H1 (cell line): ENCODE measurements around the gene CTDP1. TPM values are rescaled to one million over a fixed set of nuclear protein-coding genes. Genes with fewer than 3 reads are reported as not detected.

ENCODE experiments used
- CTCF ChIA-PET: fragments of 300-600 bp; sonication (Branson Sonifier 250); formaldehyde crosslinking; loops from one replicate; lab custom pipeline; 2021; ENCODE audit not compliant: partially characterized antibody; lab: Charles Lee
- POLR2A ChIA-PET: fragments of 300-600 bp; sonication (Branson Sonifier 250); formaldehyde crosslinking; loops from one replicate; lab custom pipeline; 2021; ENCODE audit warnings: inconsistent platforms; ENCODE audit not compliant: partially characterized antibody; lab: Charles Lee
- DNase-seq, 2 experiments: peaks; one replicate each; pipeline versions ENCODE4 v3.0.0 to v3.0.0-alpha.2; 2010 to 2022; ENCODE audit warnings: low spot score in 2 of 2, low read depth in 1 of 2, mixed read lengths in 1 of 2
- FAIRE-seq: peaks from 2 replicates; lab custom pipeline; 2011; peaks lifted over from hg19 to GRCh38; lab: Jason Lieb, UNC
- H2AFZ ChIP-seq: 2 replicates; pipeline ENCODE4 v1.8.1; 2012; ENCODE audit warnings: low read length, inconsistent platforms
- H2AK5ac ChIP-seq: 2 replicates; pipeline ENCODE4 v1.6.1; 2013; ENCODE audit warnings: low read depth, low read length
- H2BK120ac ChIP-seq: replicated peaks from 2 replicates; pipeline ENCODE3; 2013; ENCODE audit warnings: low read depth, low read length, inconsistent platforms
- H2BK12ac ChIP-seq: 2 replicates; pipeline ENCODE4 v1.6.1; 2013; ENCODE audit warnings: low read depth, low read length
- H2BK15ac ChIP-seq: 2 replicates; pipeline ENCODE4 v1.6.1; 2013; ENCODE audit warnings: low read length
- H2BK20ac ChIP-seq: 2 replicates; pipeline ENCODE4 v1.6.1; 2013; ENCODE audit warnings: low read length
- H2BK5ac ChIP-seq: 2 replicates; pipeline ENCODE4 v1.6.1; 2013; ENCODE audit warnings: low read depth, low read length
- H3K14ac ChIP-seq: 2 replicates; pipeline ENCODE4 v1.6.1; 2013; ENCODE audit warnings: inconsistent platforms; ENCODE audit not compliant: insufficient read length
- H3K18ac ChIP-seq: 2 replicates; pipeline ENCODE4 v1.6.1; 2013; ENCODE audit warnings: low read length; ENCODE audit errors: extremely low read depth
- H3K23ac ChIP-seq: 2 replicates; pipeline ENCODE4 v1.6.1; 2013; ENCODE audit warnings: inconsistent platforms; ENCODE audit not compliant: insufficient read length
- H3K23me2 ChIP-seq: 2 replicates; pipeline ENCODE4 v1.6.1; 2013; ENCODE audit warnings: low read depth, low read length
- H3K27ac ChIP-seq: 2 replicates; pipeline ENCODE4 v1.6.1; 2011; ENCODE audit warnings: low read depth, low read length, inconsistent platforms
- H3K27me3 ChIP-seq, 4 experiments: replicated peaks in 1 of 4; 1 replicate in 1 of 4; 2 replicates in 3 of 4; pipeline versions ENCODE4 v1.6.1 to v1.8.1; 2011 to 2013; ENCODE audit warnings: low read length in 3 of 4, mild to moderate bottlenecking in 3 of 4, inconsistent platforms in 2 of 4, mixed read lengths in 2 of 4, moderate library complexity in 1 of 4; ENCODE audit not compliant: control insufficient read depth in 3 of 4, insufficient read depth in 3 of 4; ENCODE audit errors: extremely low read depth in 1 of 4
- H3K36me3 ChIP-seq, 4 experiments: 2 replicates each; pipeline versions ENCODE4 v1.6.1 to v1.8.1; 2011 to 2013; ENCODE audit warnings: mild to moderate bottlenecking in 4 of 4, low read length in 3 of 4, moderate library complexity in 2 of 4, control low read depth in 1 of 4, inconsistent platforms in 1 of 4; ENCODE audit not compliant: insufficient read depth in 4 of 4, control insufficient read depth in 2 of 4
- H3K4ac ChIP-seq: replicated peaks from 2 replicates; pipeline ENCODE3; 2013; ENCODE audit warnings: low read length, low read depth, mixed read lengths, inconsistent platforms; ENCODE audit not compliant: insufficient read length
- H3K4me1 ChIP-seq, 4 experiments: replicated peaks in 1 of 4; 1 replicate in 1 of 4; 2 replicates in 3 of 4; pipeline versions ENCODE4 v1.6.1 to v1.8.1; 2011 to 2013; ENCODE audit warnings: low read length in 3 of 4, inconsistent platforms in 2 of 4, mixed read lengths in 1 of 4; ENCODE audit not compliant: insufficient read depth in 4 of 4, control insufficient read depth in 3 of 4
- H3K4me2 ChIP-seq, 2 experiments: 2 replicates each; pipeline versions ENCODE4 v1.6.1 to v1.8.1; 2011 to 2013; ENCODE audit warnings: low read depth in 2 of 2, low read length in 2 of 2, control low read depth in 1 of 2, inconsistent platforms in 1 of 2, mild to moderate bottlenecking in 1 of 2; ENCODE audit not compliant: insufficient read depth in 1 of 2
- H3K4me3 ChIP-seq, 4 experiments: fragments of 200-600, 300-600 bp in 1 of 4; sonication (generic), shearing (Covaris generic), sonication (Bioruptor Twin) in 1 of 4; 2 replicates each; pipeline versions ENCODE4 v1.5.1 to v1.8.1; 2011 to 2016; ENCODE audit warnings: low read length in 4 of 4, low read depth in 3 of 4, control low read depth in 2 of 4, inconsistent platforms in 2 of 4, mild to moderate bottlenecking in 2 of 4, mixed read lengths in 1 of 4, moderate library complexity in 1 of 4; ENCODE audit not compliant: insufficient read depth in 2 of 4; ENCODE audit errors: extremely low read depth in 1 of 4
- H3K56ac ChIP-seq: replicated peaks from 2 replicates; pipeline ENCODE3; 2013; ENCODE audit warnings: low read depth, mild to moderate bottlenecking, mixed read lengths, low read length, inconsistent platforms; ENCODE audit not compliant: insufficient read length
- H3K79me1 ChIP-seq: 2 replicates; pipeline ENCODE4 v1.6.1; 2013; ENCODE audit warnings: low read depth, low read length, control low read depth
- H3K79me2 ChIP-seq, 2 experiments: 2 replicates each; pipeline versions ENCODE4 v1.6.1 to v1.8.1; 2012 to 2013; ENCODE audit warnings: low read length in 2 of 2, mild to moderate bottlenecking in 2 of 2, inconsistent platforms in 1 of 2; ENCODE audit not compliant: insufficient read depth in 2 of 2, control insufficient read depth in 1 of 2
- H3K9ac ChIP-seq, 4 experiments: replicated peaks in 1 of 4; 1 replicate in 1 of 4; 2 replicates in 3 of 4; pipeline versions ENCODE4 v1.6.1 to v1.8.1; 2011 to 2013; ENCODE audit warnings: low read depth in 3 of 4, low read length in 3 of 4, control low read depth in 2 of 4, mild to moderate bottlenecking in 2 of 4, moderate library complexity in 2 of 4, inconsistent platforms in 1 of 4; ENCODE audit errors: extremely low read depth in 1 of 4
- H3K9me3 ChIP-seq, 2 experiments: 2 replicates each; pipeline versions ENCODE4 v1.6.1 to v1.8.1; 2012 to 2013; ENCODE audit warnings: mild to moderate bottlenecking in 2 of 2, moderate library complexity in 2 of 2, control low read depth in 1 of 2, inconsistent platforms in 1 of 2, low read depth in 1 of 2, low read length in 1 of 2, mixed read lengths in 1 of 2; ENCODE audit not compliant: insufficient read depth in 2 of 2
- H4K20me1 ChIP-seq, 2 experiments: replicated peaks in 1 of 2; 2 replicates each; pipeline versions ENCODE3 to v1.8.1; 2011 to 2013; ENCODE audit warnings: inconsistent platforms in 2 of 2, low read length in 2 of 2, mild to moderate bottlenecking in 1 of 2; ENCODE audit not compliant: insufficient read depth in 2 of 2, control insufficient read depth in 1 of 2
- H4K5ac ChIP-seq: 2 replicates; pipeline ENCODE4 v1.6.1; 2013; ENCODE audit warnings: low read length, low read depth, mixed read lengths, inconsistent platforms; ENCODE audit not compliant: insufficient read length
- H4K8ac ChIP-seq: 2 replicates; pipeline ENCODE4 v1.8.0; 2013; ENCODE audit warnings: mild to moderate bottlenecking, moderate library complexity, low read length, inconsistent platforms; ENCODE audit not compliant: insufficient read depth; ENCODE audit errors: extremely low read depth
- H4K91ac ChIP-seq: replicated peaks from 2 replicates; pipeline ENCODE3; 2013; ENCODE audit warnings: low read length, mixed read lengths, inconsistent platforms; ENCODE audit not compliant: insufficient read length
- ATF3 ChIP-seq: IDR thresholded peaks from 2 replicates; pipeline ENCODE4 v1.6.1; 2011; ENCODE audit warnings: low read depth, mild to moderate bottlenecking, low read length; ENCODE audit not compliant: insufficient read depth
- CBX5 ChIP-seq: fragments of 300-800, 300-1000 bp; sonication (generic); IDR thresholded peaks from 2 replicates; pipeline ENCODE4 v1.7.1; 2016; ENCODE audit warnings: antibody characterized with exemption, low read length, low read depth
- CHD1 ChIP-seq: IDR thresholded peaks from 2 replicates; pipeline ENCODE4 v1.6.1; 2012; ENCODE audit warnings: low read depth, low read length, improper control_type of control experiment
- CHD2 ChIP-seq: IDR thresholded peaks from 2 replicates; pipeline ENCODE4 v1.6.1; 2012; ENCODE audit warnings: low read length, improper control_type of control experiment
- EP300 ChIP-seq, 2 experiments: IDR thresholded peaks; 1 replicate in 1 of 2; 2 replicates in 1 of 2; pipeline ENCODE4 v1.6.1; 2011 to 2012; ENCODE audit warnings: low read depth in 2 of 2, low read length in 2 of 2, mild to moderate bottlenecking in 2 of 2, borderline replicate concordance in 1 of 2, inconsistent platforms in 1 of 2, moderate library complexity in 1 of 2
- FOSL1 ChIP-seq: IDR thresholded peaks from 2 replicates; pipeline ENCODE4 v1.6.1; 2011; ENCODE audit warnings: mild to moderate bottlenecking, low read depth, low read length, moderate library complexity; ENCODE audit not compliant: insufficient read depth
- RXRA ChIP-seq: IDR thresholded peaks from 2 replicates; pipeline ENCODE4 v1.6.1; 2011; ENCODE audit warnings: low read depth, mild to moderate bottlenecking, low read length, moderate library complexity; ENCODE audit not compliant: insufficient read depth
- TAF1 ChIP-seq: IDR thresholded peaks from 2 replicates; pipeline ENCODE4 v1.6.1; 2011; ENCODE audit warnings: mild to moderate bottlenecking, low read depth, low read length
- TEAD4 ChIP-seq: IDR thresholded peaks from 2 replicates; pipeline ENCODE4 v1.6.1; 2012; ENCODE audit warnings: low read depth, low read length, inconsistent platforms, mixed read lengths
- USF2 ChIP-seq: IDR thresholded peaks from 2 replicates; pipeline ENCODE4 v1.6.1; 2011; ENCODE audit warnings: low read length, improper control_type of control experiment
- ZNF274 ChIP-seq: IDR thresholded peaks from 2 replicates; pipeline ENCODE4 v1.7.0; 2012; ENCODE audit warnings: low read length, borderline replicate concordance; ENCODE audit errors: extremely low read depth
- WGBS, 2 experiments: shearing (Covaris generic) in 1 of 2; methylation state at CpG; one replicate each; pipeline versions ENCODE4 v1.1.6 to v1.1.7; 2013 to 2015; ENCODE audit warnings: low lambda C conversion rate in 2 of 2, mixed read lengths in 2 of 2, inconsistent platforms in 1 of 2, low coverage in 1 of 2, missing lambda C conversion rate in 1 of 2; ENCODE audit not compliant: insufficient replicate concordance in 2 of 2, insufficient coverage in 1 of 2, insufficient read length in 1 of 2; ENCODE audit errors: extremely low coverage in 1 of 2, missing lambda C conversion rate in 1 of 2; 5-methylcytosine and 5-hydroxymethylcytosine counted together
- polyA plus RNA-seq, 7 experiments: library from polyadenylated mRNA; depleted of rRNA in 3 of 7; stranded (reverse) in 5 of 7; unstranded in 2 of 7; fragments of >200 nt in 5 of 7; fragments of 200-250 nt in 2 of 7; gene quantifications; 1 replicate in 5 of 7; 2 replicates in 1 of 7; 4 replicates in 1 of 7; pipeline versions ENCODE4 v1.2.1 to v1.2.3, GENCODE V29; 2011 to 2013; ENCODE audit warnings: missing spikeins in 2 of 7, mixed read lengths in 2 of 7
- total RNA-seq: library from RNA; stranded (reverse); fragmentation: NEBNext Ultra II Directional; extraction: Animal tissue kit (Norgen Biotek cat#: 25700); gene quantifications from 2 replicates; pipeline ENCODE4 v1.2.1, GENCODE V29; 2021

CTDP1 gene
- total and polyA plus RNA-seq, 2 of the 8 experiments (the other 6 are each of a cell fraction or from before 2014, with no cell fraction given), result 16.6 to 37.0 TPM

- Histone ChIP-seq H4K91ac (no peak overlapping the region), H3K4ac (no peak overlapping the region), H3K56ac (no peak overlapping the region), H2BK15ac (no peak overlapping the region), H3K4me3 (no peak overlapping the region), H2BK5ac (no peak overlapping the region), H4K5ac (no peak overlapping the region), H2AK5ac (no peak overlapping the region), H3K14ac (no peak overlapping the region), H3K9me3 (no peaks in the 10 kb centered on the region), H3K18ac (no peak overlapping the region), H3K4me1 (peaks cover 0 to 11% (median 0%) of the 10 kb centered on the region in 4 experiments; a peak in 2 of 7 replicates), H3K27ac (no peak overlapping the region), H2BK120ac (no peak overlapping the region), H3K9ac (no peak overlapping the region), H2BK20ac (no peak overlapping the region), H3K23me2 (no peaks in the 10 kb centered on the region), H4K8ac (no peak overlapping the region), H2BK12ac (no peak overlapping the region), H3K79me1 (no peaks in the 10 kb centered on the region), H3K27me3 (0 out of 7 replicates have a peak, but pooled peaks cover 0 to 4% (median 0%) of the 10 kb centered on the region in 4 experiments), H2AFZ (no peak overlapping the region)
- 90% methylated on average over 3 of the region's 3 CpGs; no CpG with 5 or more reads in 1 of the 2 experiments for WGBS, 2 experiments
- FAIRE-seq, result no peak
- ChIA-PET POLR2A (interaction anchor here (0.6 kb wide), 1 partner anchor 287 kb away, joined by 3 read pairs; no protein-coding TSS in a partner anchor), CTCF (interaction anchor here (2.1 kb wide), 1 partner anchor 7 kb away, joined by 7 read pairs; no protein-coding TSS in a partner anchor)
- DNase-seq, result no peak
- no peak for TF ChIP-seq RXRA
- no peak for TF ChIP-seq ZNF274
- no peak for TF ChIP-seq CBX5
- TF ChIP-seq ATF3, result no peak
- TF ChIP-seq TAF1, result no peak
- no peak for TF ChIP-seq CHD1
- TF ChIP-seq TEAD4, result no peak
- no peak for TF ChIP-seq CHD2
- no peak for TF ChIP-seq USF2
- no peak for TF ChIP-seq EP300 (IDR thresholded peaks at IDR 0.05; ENCODE audit: borderline replicate concordance in 1 of 2, low read depth in 2 of 2, low read length in 2 of 2)
- TF ChIP-seq FOSL1, result no peak
- TF ChIP-seq, all 59 proteins: peak for 0
- Histone ChIP-seq H4K20me1 (no peaks in the 10 kb centered on the region), H3K23ac (no peak overlapping the region), H3K79me2 (no peaks in the 10 kb centered on the region), H3K4me2 (no peak overlapping the region), H3K36me3 (no peaks in the 10 kb centered on the region)
These were observed 15.0 kb upstream of the CTDP1 start for GRCh38 chr18:79664525-79665125.
